HepG2 (cell line): ENCODE measurements around the gene TOX4. TPM values are rescaled to one million over a fixed set of nuclear protein-coding genes. Genes with fewer than 3 reads are reported as not detected.

Experiments
- ESRRA ChIP-seq: sonication (generic); formaldehyde crosslinking; IDR thresholded peaks from 2 replicates; pipeline ENCODE4 v1.5.1; 2020; ENCODE audit warnings: mild to moderate bottlenecking, low read depth, missing genetic modification reagents
- FOXO1 ChIP-seq: sonication (generic); formaldehyde crosslinking; IDR thresholded peaks from 2 replicates; pipeline ENCODE4 v1.4.0; 2020; ENCODE audit warnings: missing genetic modification reagents
- PAX8 ChIP-seq: sonication (generic); formaldehyde crosslinking; IDR thresholded peaks from 2 replicates; pipeline ENCODE4 v1.8.0; 2022; ENCODE audit warnings: mild to moderate bottlenecking, missing genetic modification reagents, borderline replicate concordance
- SNAPC4 ChIP-seq: sonication (generic); formaldehyde crosslinking; IDR thresholded peaks from 2 replicates; pipeline ENCODE4 v1.4.0; 2020; ENCODE audit warnings: mild to moderate bottlenecking, missing genetic modification reagents
- TCF12 ChIP-seq, 2 experiments: fragments of 450-650 bp in 1 of 2; sonication (generic) in 1 of 2; formaldehyde crosslinking in 1 of 2; IDR thresholded peaks; 2 replicates each; pipeline versions ENCODE4 v1.6.1 to v1.8.0; 2017 to 2022; ENCODE audit warnings: antibody characterized with exemption in 1 of 2, mild to moderate bottlenecking in 1 of 2, missing genetic modification reagents in 1 of 2, moderate library complexity in 1 of 2
- ZNF160 ChIP-seq: sonication (generic); formaldehyde crosslinking; IDR thresholded peaks from 2 replicates; pipeline ENCODE4 v1.8.0; 2022; ENCODE audit warnings: mild to moderate bottlenecking, inconsistent platforms, missing genetic modification reagents
- ZNF230 ChIP-seq: sonication (generic); formaldehyde crosslinking; IDR thresholded peaks from 2 replicates; pipeline ENCODE4 v1.4.0; 2020; ENCODE audit warnings: mild to moderate bottlenecking, missing genetic modification reagents
- ZNF557 ChIP-seq: sonication (generic); formaldehyde crosslinking; IDR thresholded peaks from 2 replicates; pipeline ENCODE4 v1.4.0; 2020; ENCODE audit warnings: missing genetic modification reagents
- ZNF562 ChIP-seq: sonication (generic); formaldehyde crosslinking; IDR thresholded peaks from 2 replicates; pipeline ENCODE4 v1.8.0; 2022; ENCODE audit warnings: missing genetic modification reagents, borderline replicate concordance
- ZNF605 ChIP-seq: sonication (generic); formaldehyde crosslinking; IDR thresholded peaks from 2 replicates; pipeline ENCODE4 v1.8.0; 2022; ENCODE audit warnings: mild to moderate bottlenecking, missing genetic modification reagents
- polyA plus RNA-seq, 8 experiments: library from polyadenylated mRNA; depleted of rRNA in 3 of 8; stranded (reverse) in 7 of 8; unstranded in 1 of 8; fragments of >200 nt; fragmentation: Illumina TruSeq in 4 of 8; extraction: Trizol in 4 of 8; gene quantifications; 2 replicates each; pipeline versions ENCODE4 v1.2.1 to v1.2.3, GENCODE V29; 2011 to 2016; ENCODE audit warnings: low read depth in 4 of 8, missing spikeins in 1 of 8, mixed read lengths in 1 of 8; ENCODE audit not compliant: insufficient read depth in 1 of 8
- total RNA-seq, 5 experiments: library from RNA; depleted of rRNA; stranded (reverse); fragments of >200 nt; fragmentation: Illumina TruSeq; extraction: Trizol; gene quantifications; 2 replicates each; pipeline ENCODE4 v1.2.3, GENCODE V29; 2016; ENCODE audit warnings: low read depth in 1 of 5

Gene TOX4
- total and polyA plus RNA-seq, 2 of the 13 experiments (the other 11 are each of a cell fraction or from before 2014, with no cell fraction given), result 71.8 to 163 TPM

DNA sequence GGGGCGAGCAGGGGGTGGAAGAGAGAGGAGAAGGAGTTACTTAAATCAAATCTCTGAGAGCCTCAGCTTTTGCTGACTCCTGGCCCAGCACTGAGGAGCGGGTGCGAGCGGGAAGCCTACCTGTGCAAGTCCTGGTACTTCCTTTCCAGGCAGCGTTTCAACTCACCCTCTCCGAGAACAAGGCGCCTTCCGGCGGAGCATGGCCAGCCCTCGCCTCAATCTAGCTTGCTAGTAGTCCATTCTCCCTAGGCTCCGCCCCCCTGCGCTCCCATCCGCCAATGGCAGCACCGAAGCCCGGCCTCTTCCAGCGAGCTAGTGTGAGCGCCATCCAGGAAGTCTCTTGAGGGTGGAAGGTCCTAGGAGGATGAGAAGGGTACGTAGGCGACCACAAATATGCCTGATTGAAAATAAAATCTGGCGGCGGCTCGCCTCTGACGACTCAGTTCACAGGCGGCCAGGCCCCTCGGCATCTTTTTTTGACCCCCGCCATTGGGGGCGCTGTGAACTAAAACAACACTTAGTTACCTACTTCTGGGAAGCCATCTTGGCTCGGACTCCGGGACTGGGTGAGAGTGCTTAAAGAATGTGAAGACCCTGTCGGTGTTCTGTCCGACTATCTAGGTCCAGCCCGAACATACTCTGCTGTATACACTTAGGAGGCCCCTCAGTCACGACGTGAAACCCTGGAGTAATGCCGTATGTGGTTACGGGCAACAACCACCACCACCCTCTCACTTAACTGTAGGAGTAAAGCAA, 20.9 kb upstream of the TOX4 start, which contains the start of gene CHD8 (continued):
- TF ChIP-seq SNAPC4 (CRISPR knock-in tag) (peak; percentile 95), ZNF160 (no peak), ZNF557 (CRISPR knock-in tag) (peak; percentile 26; the same call in 1 of the 2 replicates), ESRRA (CRISPR knock-in tag) (peak; percentile 28; the same call in 1 of the 2 replicates), FOXO1 (peak; percentile 63; the same call in 1 of the 2 replicates), TCF12 (IDR thresholded peaks at IDR 0.05) (no peak), TCF12 (CRISPR knock-in tag; IDR thresholded peaks at IDR 0.05) (peak; percentile 39; the same call in 1 of the 2 replicates), ZNF605 (CRISPR knock-in tag) (peak; percentile 73; the same call in 1 of the 2 replicates), ZNF562 (no peak), ZNF230 (CRISPR knock-in tag) (peak; percentile 15; the same call in 1 of the 2 replicates), PAX8 (CRISPR knock-in tag) (no peak)
